ENCODE results near the gene PLOD3. TPM values are rescaled to one million over a fixed set of nuclear protein-coding genes. Genes with fewer than 3 reads are reported as not detected.

PLOD3 gene
- total and polyA plus RNA-seq, 8 donors, result 12.4 to 260 (median 31.2) TPM

- H3K27me3 ChIP-seq, result peaks cover 46 to 100% (median 100%) of the 10 kb centered on the region in 3 donors
- DNase-seq, result peak; percentile 82 to 85
- H3K36me3 ChIP-seq, result no peaks in the 10 kb centered on the region
- WGBS, 5 donors, result 2 to 4% (median 2%) methylated on average over 37 to 53 of the region's 53 CpGs
- no peak for TF ChIP-seq POLR2AphosphoS5 (IDR thresholded peaks at IDR 0.05)
- no peak for TF ChIP-seq EP300 (IDR thresholded peaks at IDR 0.05)
- no peak for TF ChIP-seq CTCF (IDR thresholded peaks at IDR 0.05)
- no peak for TF ChIP-seq POLR2A (IDR thresholded peaks at IDR 0.05)
- H3K27ac ChIP-seq, result no peak overlapping the region
- intact Hi-C loops (cut with DNase I; ENCODE audit: low total_unique reads), result no loop called here
- H3K4me1 ChIP-seq, result peaks cover 25 to 51% (median 47%) of the 10 kb centered on the region in 4 donors
- peak overlapping the region in 3 of 4 donors; percentile 4 to 35 (median 28) for H3K4me3 ChIP-seq
- no peaks in the 10 kb centered on the region for H3K9me3 ChIP-seq
Observed at GRCh38 chr7:101172854-101173751, 44.3 kb downstream of the PLOD3 start.

GRCh38 chr7:101172005-101172853 lies 45.2 kb downstream of the PLOD3 start:
- peak overlapping the region in 2 of 4 donors; percentile 5 to 29 for H3K4me3 ChIP-seq
- no peaks in the 10 kb centered on the region for H3K9me3 ChIP-seq
- intact Hi-C loops (cut with DNase I; ENCODE audit: low total_unique reads), result no loop called here
- no peak for TF ChIP-seq EP300 (IDR thresholded peaks at IDR 0.05)
- TF ChIP-seq POLR2A (IDR thresholded peaks at IDR 0.05), result no peak
- TF ChIP-seq POLR2AphosphoS5 (IDR thresholded peaks at IDR 0.05), result no peak
- TF ChIP-seq CTCF (IDR thresholded peaks at IDR 0.05), result no peak
- no peaks in the 10 kb centered on the region for H3K36me3 ChIP-seq
- DNase-seq, result peak in 1 of 2 donors; percentile 56
- peaks cover 44 to 100% (median 100%) of the 10 kb centered on the region in 3 donors for H3K27me3 ChIP-seq
- WGBS, 5 donors, result 1 to 4% (median 1%) methylated on average over 13 to 79 of the region's 79 CpGs
- H3K27ac ChIP-seq, result no peak overlapping the region
- H3K4me1 ChIP-seq, result peaks cover 25 to 51% (median 47%) of the 10 kb centered on the region in 4 donors

GRCh38 chr7:101171442-101171837 lies 45.9 kb downstream of the PLOD3 start:
- Histone ChIP-seq H3K4me3 (no peak overlapping the region), H3K4me1 (peaks cover 25 to 57% (median 49%) of the 10 kb centered on the region in 4 donors), H3K36me3 (no peaks in the 10 kb centered on the region), H3K9me3 (no peaks in the 10 kb centered on the region), H3K27ac (no peak overlapping the region), H3K27me3 (peaks cover 45 to 100% (median 100%) of the 10 kb centered on the region in 3 donors)
- TF ChIP-seq POLR2AphosphoS5 (IDR thresholded peaks at IDR 0.05), result no peak
- no peak for TF ChIP-seq EP300 (IDR thresholded peaks at IDR 0.05)
- no peak for TF ChIP-seq CTCF (IDR thresholded peaks at IDR 0.05)
- TF ChIP-seq POLR2A (IDR thresholded peaks at IDR 0.05), result no peak
- 0 to 4% (median 2%) methylated on average over 12 to 13 of the region's 13 CpGs for WGBS, 5 donors
- intact Hi-C loops (cut with DNase I; ENCODE audit: low total_unique reads), result no loop called here
- no peak for DNase-seq

Measured in stomach (tissue), 9 donors.